Muscle layer of duodenum (tissue), 2 donors: ENCODE results near the gene POLR2C.
"Not testable (repeated sequence)": the region's sequence is repeated elsewhere in the genome, so short reads cannot be mapped to it uniquely, and the experiment has no call there.

Source experiments
- H3K27ac ChIP-seq: one replicate; pipeline ENCODE4 v1.7.0; 2013; ENCODE audit warnings: mild to moderate bottlenecking, low read length
- H3K27me3 ChIP-seq: one replicate; pipeline ENCODE4 v1.7.0; 2013; ENCODE audit warnings: low read depth, mild to moderate bottlenecking, control low read depth, low read length
- H3K36me3 ChIP-seq, 2 donors: one replicate each; pipeline ENCODE4 v1.7.0; 2013; ENCODE audit warnings: low read length in 2 of 2, control low read depth in 1 of 2, mild to moderate bottlenecking in 1 of 2; ENCODE audit not compliant: insufficient read depth in 2 of 2, control insufficient read depth in 1 of 2
- H3K4me1 ChIP-seq, 2 donors: one replicate each; pipeline ENCODE4 v1.7.0; 2013; ENCODE audit warnings: low read length in 2 of 2, mild to moderate bottlenecking in 2 of 2, control low read depth in 1 of 2, moderate library complexity in 1 of 2; ENCODE audit not compliant: insufficient read depth in 2 of 2, control insufficient read depth in 1 of 2
- H3K4me3 ChIP-seq, 2 donors: one replicate each; pipeline ENCODE4 v1.7.0; 2013; ENCODE audit warnings: low read length in 2 of 2, low read depth in 1 of 2, mild to moderate bottlenecking in 1 of 2
- H3K9me3 ChIP-seq, 2 donors: one replicate each; pipeline ENCODE4 v1.7.0; 2013; ENCODE audit warnings: low read length in 2 of 2, control low read depth in 1 of 2, mild to moderate bottlenecking in 1 of 2; ENCODE audit not compliant: control insufficient read depth in 1 of 2
- donor health status: healthy.

POLR2C gene

GRCh38 chr16:57497121-57497520 is 34.6 kb downstream of the POLR2C start:
- no peak overlapping the region for H3K27ac ChIP-seq
- H3K4me1 ChIP-seq = no peaks in the 10 kb centered on the region
- H3K36me3 ChIP-seq = no peaks in the 10 kb centered on the region
- H3K4me3 ChIP-seq = no peak overlapping the region
- no peaks in the 10 kb centered on the region for H3K9me3 ChIP-seq
- H3K27me3 ChIP-seq = no peaks in the 10 kb centered on the region

GRCh38 chr16:57498031-57498430 is 35.6 kb downstream of the POLR2C start:
- H3K27me3 ChIP-seq = no peaks in the 10 kb centered on the region
- no peaks in the 10 kb centered on the region for H3K4me1 ChIP-seq

GRCh38 chr16:57499941-57500340 is 37.5 kb downstream of the POLR2C start:
- H3K27ac ChIP-seq, H3K27me3 ChIP-seq, H3K4me1 ChIP-seq, H3K4me3 ChIP-seq, H3K9me3 ChIP-seq, H3K36me3 ChIP-seq: not testable (repeated sequence)

More at GRCh38 chr16:57498031-57498430, 35.6 kb downstream of the POLR2C start:
- H3K9me3 ChIP-seq = no peaks in the 10 kb centered on the region
- H3K36me3 ChIP-seq = no peaks in the 10 kb centered on the region
- no peak overlapping the region for H3K4me3 ChIP-seq
- H3K27ac ChIP-seq = no peak overlapping the region

- no peak overlapping the region for H3K4me3 ChIP-seq
- no peaks in the 10 kb centered on the region for H3K9me3 ChIP-seq
- H3K4me1 ChIP-seq = no peaks in the 10 kb centered on the region
- no peak overlapping the region for H3K27ac ChIP-seq
- no peaks in the 10 kb centered on the region for H3K36me3 ChIP-seq
- H3K27me3 ChIP-seq = no peaks in the 10 kb centered on the region
Observed at GRCh38 chr16:57500578-57501111, 38.2 kb downstream of the POLR2C start.

- Histone ChIP-seq H3K36me3 (no peaks in the 10 kb centered on the region), H3K9me3 (no peaks in the 10 kb centered on the region), H3K4me3 (no peak overlapping the region), H3K4me1 (no peaks in the 10 kb centered on the region), H3K27me3 (no peaks in the 10 kb centered on the region), H3K27ac (no peak overlapping the region)
Observed at GRCh38 chr16:57501492-57501891, 39.0 kb downstream of the POLR2C start.

DNA sequence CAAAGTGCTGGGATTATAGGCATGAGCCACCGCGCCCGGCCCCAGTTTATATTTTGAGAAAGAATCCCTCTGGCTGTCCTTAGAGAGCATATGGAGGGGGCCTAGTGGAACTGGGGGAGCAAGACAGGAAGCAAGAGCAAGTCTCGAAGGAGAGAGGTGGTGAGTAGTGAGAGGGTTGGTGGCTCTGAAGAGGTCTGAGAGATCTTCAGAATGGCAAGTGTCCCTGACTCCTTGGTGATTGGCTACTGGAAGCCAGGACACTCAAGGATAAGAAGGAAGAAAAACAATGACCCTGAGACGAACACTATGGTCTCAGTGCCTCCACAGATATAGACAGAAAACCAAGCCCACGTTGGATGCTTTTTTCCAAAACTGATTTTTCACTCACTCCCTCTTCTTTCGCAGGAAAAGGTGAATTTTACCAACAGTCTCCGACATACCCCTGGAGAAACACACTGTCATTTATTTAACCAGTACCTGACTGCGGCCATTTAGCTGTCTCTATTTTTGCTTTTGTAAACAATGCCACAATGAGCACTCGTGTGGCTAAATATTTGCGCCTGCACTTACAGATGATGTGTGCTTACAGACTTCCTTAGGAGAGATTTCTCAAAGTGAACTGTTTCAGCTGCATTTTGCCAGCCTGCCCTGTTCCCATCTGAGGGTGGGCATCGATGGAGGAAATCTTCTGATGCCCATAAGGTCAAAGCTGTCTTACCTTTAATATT is 39.7 kb downstream of the POLR2C start:
- H3K9me3 ChIP-seq = no peaks in the 10 kb centered on the region

DNA sequence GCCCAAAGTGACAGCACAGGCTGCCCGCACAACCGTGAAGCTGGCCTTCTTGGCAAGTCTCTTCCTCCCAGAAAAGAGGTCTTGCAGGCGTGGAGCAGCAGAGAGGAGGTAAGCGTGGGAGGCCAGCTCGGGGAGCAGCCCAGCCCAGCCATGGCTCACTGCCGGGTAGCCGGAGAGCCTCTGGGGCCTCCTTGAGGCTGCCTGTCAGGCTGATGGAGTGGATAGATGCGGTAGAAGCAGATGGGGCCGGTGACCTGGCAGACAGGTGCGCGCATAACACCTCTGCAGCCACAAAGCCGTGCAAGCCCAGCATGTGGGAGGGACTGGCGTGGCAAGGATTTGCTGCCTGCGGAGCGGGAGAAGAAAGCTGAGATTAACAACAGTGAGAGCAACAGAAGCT is 40.9 kb downstream of the POLR2C start:
- H3K36me3 ChIP-seq = no peaks in the 10 kb centered on the region
- no peaks in the 10 kb centered on the region for H3K27me3 ChIP-seq
- no peak overlapping the region for H3K4me3 ChIP-seq
- H3K27ac ChIP-seq = no peak overlapping the region
- H3K9me3 ChIP-seq = no peaks in the 10 kb centered on the region
- H3K4me1 ChIP-seq = no peaks in the 10 kb centered on the region

More for the DNA sequence above, 39.7 kb downstream of the POLR2C start:
- Histone ChIP-seq H3K27ac (no peak overlapping the region), H3K4me1 (no peaks in the 10 kb centered on the region), H3K4me3 (no peak overlapping the region), H3K27me3 (no peaks in the 10 kb centered on the region), H3K36me3 (no peaks in the 10 kb centered on the region)

DNA sequence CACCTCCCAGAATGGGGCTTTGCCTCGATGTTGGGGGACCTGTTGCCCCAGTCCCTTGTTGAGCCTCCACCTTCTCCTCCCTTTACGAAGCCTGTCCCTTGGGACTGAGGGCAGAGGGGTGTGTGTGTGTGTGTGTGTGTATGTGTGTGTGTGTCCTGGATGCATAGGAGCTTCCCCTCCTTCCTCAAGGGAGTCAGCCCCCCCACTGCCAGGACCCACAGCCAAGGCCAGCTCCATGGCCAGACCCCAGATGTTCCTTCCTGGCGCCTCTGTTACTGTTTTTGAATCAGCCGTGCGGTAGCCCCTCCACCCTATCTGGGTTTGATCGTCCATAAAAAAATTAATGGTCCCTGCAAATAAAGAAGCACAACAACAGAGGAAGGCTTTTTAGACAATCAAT is 41.5 kb downstream of the POLR2C start:
- H3K36me3 ChIP-seq = no peaks in the 10 kb centered on the region
- H3K4me3 ChIP-seq = no peak overlapping the region
- no peaks in the 10 kb centered on the region for H3K9me3 ChIP-seq
- no peaks in the 10 kb centered on the region for H3K27me3 ChIP-seq
- H3K27ac ChIP-seq = no peak overlapping the region
- H3K4me1 ChIP-seq = no peaks in the 10 kb centered on the region

DNA sequence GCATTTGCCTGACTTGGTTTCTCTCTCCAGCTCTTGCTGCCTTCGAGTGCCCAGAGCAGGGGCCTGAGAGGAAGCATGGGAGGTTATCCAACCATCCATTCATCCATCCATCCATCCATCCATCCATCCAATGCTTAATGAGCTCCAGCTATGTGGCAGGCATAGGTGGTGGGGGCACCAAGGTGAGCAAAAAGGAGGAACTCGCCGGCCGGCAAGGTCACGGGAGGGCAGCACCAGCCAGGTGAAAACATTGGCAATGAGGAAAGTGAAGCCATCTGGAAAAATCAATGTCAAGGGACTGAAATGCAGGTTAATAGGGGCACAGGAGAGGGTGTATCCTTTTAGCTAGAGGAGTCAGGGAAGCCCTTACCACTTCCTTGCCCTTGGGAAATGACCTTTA is 42.0 kb downstream of the POLR2C start:
- Histone ChIP-seq H3K9me3 (no peaks in the 10 kb centered on the region), H3K36me3 (no peaks in the 10 kb centered on the region), H3K4me3 (no peak overlapping the region), H3K27me3 (no peaks in the 10 kb centered on the region), H3K27ac (no peak overlapping the region), H3K4me1 (no peaks in the 10 kb centered on the region)

- H3K4me3 ChIP-seq = no peak overlapping the region
- peaks cover 0 to 4% of the 10 kb centered on the region in 2 donors for H3K4me1 ChIP-seq
Observed at GRCh38 chr16:57505169-57505568, 42.7 kb downstream of the POLR2C start.

GRCh38 chr16:57507136-57508034 is 44.9 kb downstream of the POLR2C start:
- H3K36me3 ChIP-seq = peaks cover 0 to 5% of the 10 kb centered on the region in 2 donors
- no peaks in the 10 kb centered on the region for H3K27me3 ChIP-seq
- H3K4me1 ChIP-seq = peaks cover 0 to 6% of the 10 kb centered on the region in 2 donors
- H3K9me3 ChIP-seq = no peaks in the 10 kb centered on the region
- no peak overlapping the region for H3K27ac ChIP-seq
- no peak overlapping the region for H3K4me3 ChIP-seq

More at GRCh38 chr16:57505169-57505568, 42.7 kb downstream of the POLR2C start:
- no peak overlapping the region for H3K27ac ChIP-seq
- H3K27me3 ChIP-seq = no peaks in the 10 kb centered on the region
- H3K9me3 ChIP-seq = no peaks in the 10 kb centered on the region
- H3K36me3 ChIP-seq = no peaks in the 10 kb centered on the region
